ENCODE measurements around the gene RPTOR. TPM values are rescaled to one million over a fixed set of nuclear protein-coding genes. Genes with fewer than 3 reads are reported as not detected.

The RPTOR gene, protein sequence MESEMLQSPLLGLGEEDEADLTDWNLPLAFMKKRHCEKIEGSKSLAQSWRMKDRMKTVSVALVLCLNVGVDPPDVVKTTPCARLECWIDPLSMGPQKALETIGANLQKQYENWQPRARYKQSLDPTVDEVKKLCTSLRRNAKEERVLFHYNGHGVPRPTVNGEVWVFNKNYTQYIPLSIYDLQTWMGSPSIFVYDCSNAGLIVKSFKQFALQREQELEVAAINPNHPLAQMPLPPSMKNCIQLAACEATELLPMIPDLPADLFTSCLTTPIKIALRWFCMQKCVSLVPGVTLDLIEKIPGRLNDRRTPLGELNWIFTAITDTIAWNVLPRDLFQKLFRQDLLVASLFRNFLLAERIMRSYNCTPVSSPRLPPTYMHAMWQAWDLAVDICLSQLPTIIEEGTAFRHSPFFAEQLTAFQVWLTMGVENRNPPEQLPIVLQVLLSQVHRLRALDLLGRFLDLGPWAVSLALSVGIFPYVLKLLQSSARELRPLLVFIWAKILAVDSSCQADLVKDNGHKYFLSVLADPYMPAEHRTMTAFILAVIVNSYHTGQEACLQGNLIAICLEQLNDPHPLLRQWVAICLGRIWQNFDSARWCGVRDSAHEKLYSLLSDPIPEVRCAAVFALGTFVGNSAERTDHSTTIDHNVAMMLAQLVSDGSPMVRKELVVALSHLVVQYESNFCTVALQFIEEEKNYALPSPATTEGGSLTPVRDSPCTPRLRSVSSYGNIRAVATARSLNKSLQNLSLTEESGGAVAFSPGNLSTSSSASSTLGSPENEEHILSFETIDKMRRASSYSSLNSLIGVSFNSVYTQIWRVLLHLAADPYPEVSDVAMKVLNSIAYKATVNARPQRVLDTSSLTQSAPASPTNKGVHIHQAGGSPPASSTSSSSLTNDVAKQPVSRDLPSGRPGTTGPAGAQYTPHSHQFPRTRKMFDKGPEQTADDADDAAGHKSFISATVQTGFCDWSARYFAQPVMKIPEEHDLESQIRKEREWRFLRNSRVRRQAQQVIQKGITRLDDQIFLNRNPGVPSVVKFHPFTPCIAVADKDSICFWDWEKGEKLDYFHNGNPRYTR (N-terminal part only)
- polyA plus RNA-seq (3.6 to 11.3 TPM (median 4.0 TPM) in 3 replicates), polyA minus RNA-seq (14.2 to 55.6 TPM (median 19.5 TPM) in 3 replicates)
- polyA plus RNA-seq (2011; ENCODE audit: low read depth), result 20.1 TPM
- 4.1 and 7.2 TPM in 2 replicates for polyA plus RNA-seq (2011; cell fraction: cytosol; rRNA removed)
- 19.0 and 24.1 TPM in 2 replicates for polyA plus RNA-seq (2011; cell fraction: nucleus; rRNA removed)
- polyA plus RNA-seq (2012; ENCODE audit: low replicate concordance), result 6.1 and 19.2 TPM in 2 replicates
- 18.0 TPM for polyA minus RNA-seq (2011; cell fraction: cytosol; rRNA and poly(A)+ RNA removed)
- polyA minus RNA-seq (2011; cell fraction: nucleus; rRNA and poly(A)+ RNA removed), result 40.2 and 51.5 TPM in 2 replicates

GRCh38 chr17:80544655-80545498 lies at the start of gene RPTOR:
RPTOR (plus strand) TSS chr17:80544838; CDS start chr17:80545630, 792 bp downstream.
- Histone ChIP-seq H2AFZ (ENCODE audit: control insufficient read depth, low read length) (peak within 1 kb of the TSS; percentile 99), H3K27me3 (ENCODE audit: control insufficient read depth, extremely low read depth, insufficient read depth, low read length) (no peaks in the 10 kb centered on the region), H3K9me1 (ENCODE audit: control insufficient read depth, extremely low read depth, insufficient read depth, low read length) (no peaks in the 10 kb centered on the region), H3K27ac (ENCODE audit: control insufficient read depth, insufficient read depth, low read length) (peak within 1 kb of the TSS; percentile 97), H3K9me3 (ENCODE audit: control insufficient read depth, low read depth, low read length) (no peaks in the 10 kb centered on the region), H3K9ac (ENCODE audit: control insufficient read depth, extremely low read depth, insufficient read depth, low read length) (peak within 1 kb of the TSS; percentile 100), H3K4me2 (ENCODE audit: control insufficient read depth, extremely low read depth, insufficient read depth, low read depth, low read length) (peak within 1 kb of the TSS; percentile 94), H3K4me1 (ENCODE audit: control insufficient read depth, extremely low read depth, insufficient read depth, low read length) (peaks cover 30% of the 10 kb centered on the region), H4K20me1 (ENCODE audit: control insufficient read depth, extremely low read depth, insufficient read depth, low read length) (no peaks in the 10 kb centered on the region), H3K79me2 (ENCODE audit: control insufficient read depth, insufficient read depth, low read length) (peaks cover 52% of the 10 kb centered on the region), H3K4me3 (ENCODE audit: control insufficient read depth in 2 of 3, extremely low read depth in 1 of 3, insufficient read depth in 2 of 3, low read depth in 1 of 3, low read length in 3 of 3) (peak within 1 kb of the TSS; percentile 54 to 99 (median 98)), H3K36me3 (ENCODE audit: control insufficient read depth in 2 of 2, extremely low read depth in 1 of 2, insufficient read depth in 2 of 2, low read length in 2 of 2) (no peaks in the 10 kb centered on the region)
- peak; percentile 19 for DNase-seq (ENCODE audit: low read depth, low spot score)
- TF ChIP-seq EZH2 (IDR thresholded peaks at IDR 0.05; ENCODE audit: low read length) (no peak), CTCF (optimal IDR thresholded peaks at IDR 0.05 in 1 of 3, IDR thresholded peaks at IDR 0.05 in 1 of 3, conservative IDR thresholded peaks at IDR 0.05 in 1 of 3; ENCODE audit: extremely low read depth in 1 of 3, insufficient read depth in 2 of 3, low read length in 3 of 3) (no peak)
- no peak for FAIRE-seq
- dilution Hi-C loops (cut with MboI; ENCODE audit: extremely low pct_ligation_motif_present, low sequenced_read_pairs), result no loop called here

Data from keratinocyte (primary cell).